Suprapubic skin (tissue), 3 donors: Measurements from ENCODE around the gene EMILIN1.

Source experiments
- CTCF ChIP-seq, 2 donors: fragments of 200-600 bp in 1 of 2; fragments of 450-650 bp in 1 of 2; sonication (generic) in 1 of 2; IDR thresholded peaks; one replicate each; pipeline ENCODE4 v1.5.1; 2016 to 2019; ENCODE audit warnings: antibody characterized with exemption in 2 of 2, mild to moderate bottlenecking in 1 of 2, moderate library complexity in 1 of 2
- EP300 ChIP-seq: sonication (generic); formaldehyde crosslinking; IDR thresholded peaks from one replicate; pipeline ENCODE4 v1.6.1; 2017; ENCODE audit warnings: antibody characterized with exemption
- POLR2A ChIP-seq, 2 donors: fragments of 450-650 bp; IDR thresholded peaks; one replicate each; pipeline ENCODE4 v1.6.1; 2017; ENCODE audit warnings: antibody characterized with exemption in 2 of 2, mild to moderate bottlenecking in 2 of 2, moderate library complexity in 2 of 2

- TF ChIP-seq CTCF (IDR thresholded peaks at IDR 0.05) (no peak), POLR2A (IDR thresholded peaks at IDR 0.05) (no peak), EP300 (no peak)
These were observed 44.4 kb downstream of the EMILIN1 start for GRCh38 chr2:27122791-27123190.
